Keratinocyte (primary cell): ENCODE data around the gene MFF. TPM values are rescaled to one million over a fixed set of nuclear protein-coding genes. Genes with fewer than 3 reads are reported as not detected.
"Not testable (repeated sequence)": the region's sequence is repeated elsewhere in the genome, so short reads cannot be mapped to it uniquely, and the experiment has no call there.

Source experiments
- DNase-seq: peaks from one replicate; pipeline ENCODE4 v3.0.0-alpha.2; 2011; ENCODE audit warnings: low read depth, missing footprints, low spot score
- FAIRE-seq: peaks from 2 replicates; lab custom pipeline; 2011; peaks lifted over from hg19 to GRCh38; lab: Jason Lieb, UNC
- H2AFZ ChIP-seq: 2 replicates; pipeline ENCODE4 v1.6.0; 2012; ENCODE audit warnings: low read length, control low read depth, inconsistent platforms; ENCODE audit not compliant: control insufficient read depth
- H3K27ac ChIP-seq: 2 replicates; pipeline ENCODE4 v1.5.1; 2011; ENCODE audit warnings: low read length; ENCODE audit not compliant: control insufficient read depth, insufficient read depth
- H3K27me3 ChIP-seq: 3 replicates; pipeline ENCODE4 v1.6.0; 2011; ENCODE audit warnings: low read length; ENCODE audit not compliant: control insufficient read depth, insufficient read depth; ENCODE audit errors: extremely low read depth
- H3K36me3 ChIP-seq, 2 experiments: 2 replicates in 1 of 2; 3 replicates in 1 of 2; pipeline ENCODE4 v1.5.1; 2011; ENCODE audit warnings: low read length in 2 of 2, mild to moderate bottlenecking in 1 of 2; ENCODE audit not compliant: control insufficient read depth in 2 of 2, insufficient read depth in 2 of 2; ENCODE audit errors: extremely low read depth in 1 of 2
- H3K4me1 ChIP-seq: 3 replicates; pipeline ENCODE4 v1.5.1; 2011; ENCODE audit warnings: low read length; ENCODE audit not compliant: control insufficient read depth, insufficient read depth; ENCODE audit errors: extremely low read depth
- H3K4me2 ChIP-seq: 3 replicates; pipeline ENCODE4 v1.6.0; 2011; ENCODE audit warnings: low read depth, low read length; ENCODE audit not compliant: control insufficient read depth, insufficient read depth; ENCODE audit errors: extremely low read depth
- H3K4me3 ChIP-seq, 3 experiments: fragments of 200-600 bp in 1 of 3; sonication (generic) in 1 of 3; 2 replicates in 2 of 3; 3 replicates in 1 of 3; pipeline ENCODE4 v1.5.1; 2011 to 2016; ENCODE audit warnings: low read length in 3 of 3, mild to moderate bottlenecking in 3 of 3, control low read depth in 2 of 3, inconsistent platforms in 1 of 3, low read depth in 1 of 3, mixed read lengths in 1 of 3, mixed run types in 1 of 3, moderate library complexity in 1 of 3; ENCODE audit not compliant: control insufficient read depth in 2 of 3, insufficient read depth in 2 of 3; ENCODE audit errors: extremely low read depth in 1 of 3
- H3K79me2 ChIP-seq: 2 replicates; pipeline ENCODE4 v1.6.0; 2012; ENCODE audit warnings: low read length; ENCODE audit not compliant: control insufficient read depth, insufficient read depth
- H3K9ac ChIP-seq: 3 replicates; pipeline ENCODE4 v1.6.0; 2011; ENCODE audit warnings: low read length; ENCODE audit not compliant: control insufficient read depth, insufficient read depth; ENCODE audit errors: extremely low read depth
- H3K9me1 ChIP-seq: 3 replicates; pipeline ENCODE4 v1.6.0; 2011; ENCODE audit warnings: low read length; ENCODE audit not compliant: control insufficient read depth, insufficient read depth; ENCODE audit errors: extremely low read depth
- H3K9me3 ChIP-seq: 2 replicates; pipeline ENCODE4 v1.5.1; 2012; ENCODE audit warnings: low read depth, low read length; ENCODE audit not compliant: control insufficient read depth
- H4K20me1 ChIP-seq: 3 replicates; pipeline ENCODE4 v1.6.0; 2011; ENCODE audit warnings: low read length; ENCODE audit not compliant: control insufficient read depth, insufficient read depth; ENCODE audit errors: extremely low read depth
- EZH2 ChIP-seq: IDR thresholded peaks from one replicate; pipeline ENCODE4 v1.6.1; 2012; ENCODE audit warnings: inconsistent platforms, mild to moderate bottlenecking, low read length, moderate library complexity
- dilution Hi-C: fragments of 300-500 bp; cut with MboI; formaldehyde crosslinking; loops from one replicate; pipeline ENCODE4 v1.7.0; 2020; ENCODE audit warnings: low sequenced_read_pairs; ENCODE audit not compliant: extremely low pct_ligation_motif_present
- polyA plus RNA-seq, 5 experiments: library from polyadenylated mRNA; depleted of rRNA in 3 of 5; stranded (reverse) in 3 of 5; stranded (forward) in 1 of 5; unstranded in 1 of 5; fragments of >200 nt; gene quantifications; 1 replicate in 1 of 5; 2 replicates in 3 of 5; 3 replicates in 1 of 5; pipeline versions ENCODE4 v1.2.1 to v1.2.3, GENCODE V29; 2011 to 2012; ENCODE audit warnings: missing spikeins in 2 of 5, low read depth in 1 of 5, low replicate concordance in 1 of 5
- TF ChIP-seq, protein P1 (sequence below), 3 experiments: IDR thresholded peaks in 1 of 3; conservative IDR thresholded peaks in 1 of 3; optimal IDR thresholded peaks in 1 of 3; 2 replicates in 2 of 3; 3 replicates in 1 of 3; pipeline versions ENCODE3 to v1.5.1; 2011; ENCODE audit warnings: low read length in 3 of 3, mild to moderate bottlenecking in 3 of 3, moderate library complexity in 2 of 3, control low read depth in 1 of 3, inconsistent platforms in 1 of 3; ENCODE audit not compliant: insufficient read depth in 2 of 3; ENCODE audit errors: extremely low read depth in 1 of 3

Gene MFF
- polyA plus RNA-seq, 1 donor (not counting 4 experiments of a cell fraction or from before 2014, with no cell fraction given) = 72.5 TPM

DNA sequence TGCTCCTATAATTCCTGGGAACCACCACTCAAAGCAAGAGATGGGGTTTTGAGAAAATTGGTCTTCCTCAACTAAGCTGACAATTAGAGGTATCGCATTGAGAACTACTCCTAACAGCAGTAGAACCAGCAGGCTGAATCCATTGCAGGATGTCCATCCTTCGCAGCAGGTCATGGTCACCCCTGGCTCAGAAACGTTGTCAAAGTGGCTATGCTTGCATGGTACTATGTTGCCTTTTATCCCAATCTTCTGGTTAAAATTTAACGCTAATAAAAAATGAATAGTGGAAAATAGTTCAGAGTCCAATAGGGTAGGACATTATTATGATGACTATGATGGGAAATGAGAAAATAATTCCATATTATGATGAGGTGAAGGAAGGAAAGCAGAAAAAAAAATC lies 54.0 kb downstream of the MFF start, which contains the start of gene TM4SF20:
TM4SF20 (minus strand) TSS at position 212 of the 400 bp plus-strand sequence; CDS start at position 174, 38 bp downstream.
- Histone ChIP-seq H3K27ac (no peak within 1 kb of the TSS), H3K27me3 (peaks cover 4% of the 10 kb centered on the region), H3K4me1 (peaks cover 10% of the 10 kb centered on the region), H3K4me3 (no peak within 1 kb of the TSS), H3K9ac (no peak within 1 kb of the TSS), H3K9me1 (no peaks in the 10 kb centered on the region), H3K4me2 (no peak within 1 kb of the TSS), H3K36me3 (no peaks in the 10 kb centered on the region), H3K9me3 (no peaks in the 10 kb centered on the region), H4K20me1 (no peaks in the 10 kb centered on the region), H2AFZ (no peak within 1 kb of the TSS), H3K79me2 (no peaks in the 10 kb centered on the region)
- no peak for FAIRE-seq
- dilution Hi-C loops = no loop called here
- no peak for DNase-seq
- TF ChIP-seq EZH2 = no peak
- TF ChIP-seq, protein P1, sequence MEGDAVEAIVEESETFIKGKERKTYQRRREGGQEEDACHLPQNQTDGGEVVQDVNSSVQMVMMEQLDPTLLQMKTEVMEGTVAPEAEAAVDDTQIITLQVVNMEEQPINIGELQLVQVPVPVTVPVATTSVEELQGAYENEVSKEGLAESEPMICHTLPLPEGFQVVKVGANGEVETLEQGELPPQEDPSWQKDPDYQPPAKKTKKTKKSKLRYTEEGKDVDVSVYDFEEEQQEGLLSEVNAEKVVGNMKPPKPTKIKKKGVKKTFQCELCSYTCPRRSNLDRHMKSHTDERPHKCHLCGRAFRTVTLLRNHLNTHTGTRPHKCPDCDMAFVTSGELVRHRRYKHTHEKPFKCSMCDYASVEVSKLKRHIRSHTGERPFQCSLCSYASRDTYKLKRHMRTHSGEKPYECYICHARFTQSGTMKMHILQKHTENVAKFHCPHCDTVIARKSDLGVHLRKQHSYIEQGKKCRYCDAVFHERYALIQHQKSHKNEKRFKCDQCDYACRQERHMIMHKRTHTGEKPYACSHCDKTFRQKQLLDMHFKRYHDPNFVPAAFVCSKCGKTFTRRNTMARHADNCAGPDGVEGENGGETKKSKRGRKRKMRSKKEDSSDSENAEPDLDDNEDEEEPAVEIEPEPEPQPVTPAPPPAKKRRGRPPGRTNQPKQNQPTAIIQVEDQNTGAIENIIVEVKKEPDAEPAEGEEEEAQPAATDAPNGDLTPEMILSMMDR (optimal IDR thresholded peaks at IDR 0.05 in 1 of 3, IDR thresholded peaks at IDR 0.05 in 1 of 3, conservative IDR thresholded peaks at IDR 0.05 in 1 of 3; ENCODE audit: extremely low read depth in 1 of 3, insufficient read depth in 2 of 3, low read length in 3 of 3) = no peak

DNA sequence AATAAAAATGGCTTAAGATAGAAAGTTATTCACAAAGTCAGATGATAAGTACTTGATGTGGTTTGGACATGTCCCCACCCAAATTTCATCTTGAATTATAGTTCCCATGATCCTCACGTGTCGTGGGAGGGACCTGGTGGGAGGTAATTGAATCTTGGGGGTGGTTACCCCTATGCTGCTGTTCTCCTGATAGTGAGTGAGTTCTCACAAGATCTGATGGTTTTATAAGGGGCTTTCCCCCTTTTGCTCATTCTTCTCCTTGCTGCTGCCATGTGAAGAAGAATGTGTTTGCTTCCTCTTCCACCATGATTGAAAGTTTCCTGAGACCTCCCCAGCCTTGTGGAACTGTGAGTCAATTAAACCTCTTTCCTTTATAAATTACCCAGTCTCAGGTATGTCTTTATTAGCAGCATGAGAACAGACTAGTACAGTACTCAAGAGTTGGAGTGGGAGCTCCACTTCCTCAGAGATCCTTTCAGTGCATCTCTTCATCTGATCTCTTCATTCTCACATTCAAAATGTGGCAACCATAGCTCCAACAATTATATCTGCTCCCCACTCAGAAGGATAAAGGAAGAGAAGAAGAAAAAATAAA lies 57.3 kb downstream of the MFF start:
- H3K4me3 ChIP-seq, H3K9ac ChIP-seq, H3K9me1 ChIP-seq, H3K36me3 ChIP-seq, H3K79me2 ChIP-seq, H3K4me2 ChIP-seq, H2AFZ ChIP-seq, H3K27ac ChIP-seq, FAIRE-seq, H4K20me1 ChIP-seq, H3K9me3 ChIP-seq, DNase-seq, H3K27me3 ChIP-seq, dilution Hi-C loops, H3K4me1 ChIP-seq: not testable (repeated sequence)

DNA sequence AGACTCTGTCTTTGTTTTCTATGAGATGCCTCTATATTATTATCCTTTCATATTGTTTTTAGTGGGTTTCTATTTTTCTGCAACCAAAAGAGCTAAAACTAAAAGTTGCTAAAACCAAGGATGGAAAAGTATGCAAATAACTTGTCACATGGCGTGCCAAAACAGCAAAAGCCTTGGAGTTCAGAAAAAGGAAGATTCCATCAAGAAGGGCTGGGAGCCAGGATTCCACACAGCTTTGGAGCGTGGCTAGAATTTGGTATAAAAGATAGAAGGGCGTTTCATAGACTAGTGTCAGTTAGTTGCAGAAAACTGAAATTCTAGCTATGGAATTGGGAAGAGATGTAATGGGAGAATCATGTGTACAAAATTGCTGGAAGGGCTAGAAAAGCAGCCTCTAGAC lies 58.6 kb downstream of the MFF start:
- peaks cover 4% of the 10 kb centered on the region for H3K27me3 ChIP-seq
- H3K9me1 ChIP-seq = no peaks in the 10 kb centered on the region
- H4K20me1 ChIP-seq = no peaks in the 10 kb centered on the region
- TF ChIP-seq, protein P1 (optimal IDR thresholded peaks at IDR 0.05 in 1 of 3, IDR thresholded peaks at IDR 0.05 in 1 of 3, conservative IDR thresholded peaks at IDR 0.05 in 1 of 3; ENCODE audit: extremely low read depth in 1 of 3, insufficient read depth in 2 of 3, low read length in 3 of 3) = no peak
- TF ChIP-seq EZH2 = no peak
- H3K9me3 ChIP-seq = no peaks in the 10 kb centered on the region
- no peak overlapping the region for H3K9ac ChIP-seq
- H2AFZ ChIP-seq = no peak overlapping the region
- H3K4me2 ChIP-seq = no peak overlapping the region
- H3K79me2 ChIP-seq = no peaks in the 10 kb centered on the region
- no peaks in the 10 kb centered on the region for H3K36me3 ChIP-seq
- dilution Hi-C loops = no loop called here
- H3K27ac ChIP-seq = no peak overlapping the region
- H3K4me3 ChIP-seq = no peak overlapping the region
- no peak for FAIRE-seq
- peaks cover 4% of the 10 kb centered on the region for H3K4me1 ChIP-seq
- no peak for DNase-seq
